ENCODE data around the gene OLR1.
"Not testable (repeated sequence)": the region's sequence is repeated elsewhere in the genome, so short reads cannot be mapped to it uniquely, and the experiment has no call there.

The OLR1 gene

GRCh38 chr12:10207136-10207535 is 35.2 kb upstream of the OLR1 start:
- no peaks in the 10 kb centered on the region for H3K9me3 Mint-ChIP-seq
- ATAC-seq (replicated peaks) (no peak), DNase-seq (no peak)
- no peaks in the 10 kb centered on the region for H3K36me3 Mint-ChIP-seq
- H3K27ac Mint-ChIP-seq: no peak overlapping the region
- H3K4me3 Mint-ChIP-seq: no peak overlapping the region
- H3K27me3 Mint-ChIP-seq: peaks cover 0 to 14% of the 10 kb centered on the region in 2 donors
- H3K4me1 Mint-ChIP-seq: peaks cover 3 to 13% of the 10 kb centered on the region in 2 donors

GRCh38 chr12:10205220-10205807 is 33.4 kb upstream of the OLR1 start:
- ATAC-seq (replicated peaks): no peak
- H3K4me3 Mint-ChIP-seq: no peak overlapping the region
- no peaks in the 10 kb centered on the region for H3K36me3 Mint-ChIP-seq

GRCh38 chr12:10204495-10204894 is 32.6 kb upstream of the OLR1 start:
- not testable (repeated sequence) for H3K27ac Mint-ChIP-seq, H3K4me1 Mint-ChIP-seq, H3K36me3 Mint-ChIP-seq, H3K9me3 Mint-ChIP-seq, H3K4me3 Mint-ChIP-seq, DNase-seq
- ATAC-seq (replicated peaks): peak in 1 of 2 donors; percentile 34
- peaks cover 18 to 19% of the 10 kb centered on the region in 2 donors for H3K27me3 Mint-ChIP-seq

More at GRCh38 chr12:10205220-10205807, 33.4 kb upstream of the OLR1 start:
- Mint-ChIP-seq H3K4me1 (peaks cover 3 to 5% of the 10 kb centered on the region in 2 donors), H3K27me3 (peaks cover 10 to 11% of the 10 kb centered on the region in 2 donors), H3K9me3 (no peaks in the 10 kb centered on the region), H3K27ac (no peak overlapping the region)
- no peak for DNase-seq

DNA sequence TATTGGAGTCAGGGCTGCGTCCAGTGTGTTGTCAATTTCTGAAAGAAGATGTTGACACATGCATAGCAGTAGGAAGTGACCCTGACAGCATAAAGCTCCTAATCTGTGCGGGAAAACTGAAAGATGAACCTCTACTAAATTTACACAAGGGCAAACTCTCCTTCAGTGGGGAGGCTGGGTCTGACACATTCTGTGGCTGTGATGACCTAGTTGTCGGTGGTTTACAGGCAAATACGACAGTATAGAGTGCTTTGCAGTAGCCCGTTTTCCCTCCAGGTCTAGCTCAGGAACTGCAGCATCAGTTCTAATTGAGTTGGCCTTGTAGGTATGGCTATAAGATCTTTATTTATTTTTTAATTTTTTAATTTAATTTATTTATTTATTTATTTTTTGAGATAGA is 25.9 kb upstream of the OLR1 start:
- ATAC-seq (replicated peaks) (no peak), DNase-seq (no peak)
- H3K36me3 Mint-ChIP-seq: no peaks in the 10 kb centered on the region
- no peak overlapping the region for H3K27ac Mint-ChIP-seq
- H3K4me1 Mint-ChIP-seq: peaks cover 14 to 26% of the 10 kb centered on the region in 2 donors
- H3K27me3 Mint-ChIP-seq: peaks cover 52 to 61% of the 10 kb centered on the region in 2 donors
- H3K9me3 Mint-ChIP-seq: no peaks in the 10 kb centered on the region
- no peak overlapping the region for H3K4me3 Mint-ChIP-seq

GRCh38 chr12:10196210-10196609 is 24.3 kb upstream of the OLR1 start:
- Mint-ChIP-seq H3K4me3 (peak overlapping the region in 1 of 2 donors; percentile 26), H3K27ac (no peak overlapping the region)

GRCh38 chr12:10194160-10194670 is 22.3 kb upstream of the OLR1 start:
- Mint-ChIP-seq H3K9me3 (no peaks in the 10 kb centered on the region), H3K4me1 (peaks cover 18 to 26% of the 10 kb centered on the region in 2 donors), H3K27ac (no peak overlapping the region), H3K27me3 (peaks cover 67 to 77% of the 10 kb centered on the region in 2 donors), H3K36me3 (no peaks in the 10 kb centered on the region), H3K4me3 (no peak overlapping the region)
- no peak for DNase-seq
- no peak for ATAC-seq (replicated peaks)

More at GRCh38 chr12:10196210-10196609, 24.3 kb upstream of the OLR1 start:
- DNase-seq (peak; percentile 32), ATAC-seq (replicated peaks) (peak; percentile 100)
- no peaks in the 10 kb centered on the region for H3K9me3 Mint-ChIP-seq
- peaks cover 14 to 26% of the 10 kb centered on the region in 2 donors for H3K4me1 Mint-ChIP-seq
- peaks cover 60 to 69% of the 10 kb centered on the region in 2 donors for H3K27me3 Mint-ChIP-seq
- no peaks in the 10 kb centered on the region for H3K36me3 Mint-ChIP-seq

DNA sequence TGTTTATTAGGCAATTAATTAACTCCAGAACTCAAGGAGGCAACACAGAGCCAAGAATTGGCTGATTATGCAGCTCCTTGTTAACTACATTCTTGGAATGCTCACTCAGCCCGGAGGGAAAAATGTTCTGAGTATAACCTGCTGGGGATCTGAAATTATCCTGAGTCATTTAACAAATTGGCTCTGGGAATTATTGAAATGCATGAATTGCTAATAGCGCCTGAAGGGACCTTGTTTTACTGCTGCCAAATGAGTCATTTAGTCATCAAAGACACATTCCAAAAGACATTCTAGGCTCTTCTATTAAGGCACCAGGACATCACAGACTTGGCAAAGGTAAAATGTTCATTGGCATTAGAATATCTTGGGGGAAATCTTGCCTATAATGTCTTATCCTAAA is 19.9 kb upstream of the OLR1 start:
- Mint-ChIP-seq H3K9me3 (no peaks in the 10 kb centered on the region), H3K4me1 (peaks cover 18 to 24% of the 10 kb centered on the region in 2 donors), H3K4me3 (no peak overlapping the region), H3K27ac (no peak overlapping the region), H3K36me3 (no peaks in the 10 kb centered on the region), H3K27me3 (peaks cover 65 to 83% of the 10 kb centered on the region in 2 donors)
- DNase-seq: no peak
- ATAC-seq (replicated peaks): no peak

DNA sequence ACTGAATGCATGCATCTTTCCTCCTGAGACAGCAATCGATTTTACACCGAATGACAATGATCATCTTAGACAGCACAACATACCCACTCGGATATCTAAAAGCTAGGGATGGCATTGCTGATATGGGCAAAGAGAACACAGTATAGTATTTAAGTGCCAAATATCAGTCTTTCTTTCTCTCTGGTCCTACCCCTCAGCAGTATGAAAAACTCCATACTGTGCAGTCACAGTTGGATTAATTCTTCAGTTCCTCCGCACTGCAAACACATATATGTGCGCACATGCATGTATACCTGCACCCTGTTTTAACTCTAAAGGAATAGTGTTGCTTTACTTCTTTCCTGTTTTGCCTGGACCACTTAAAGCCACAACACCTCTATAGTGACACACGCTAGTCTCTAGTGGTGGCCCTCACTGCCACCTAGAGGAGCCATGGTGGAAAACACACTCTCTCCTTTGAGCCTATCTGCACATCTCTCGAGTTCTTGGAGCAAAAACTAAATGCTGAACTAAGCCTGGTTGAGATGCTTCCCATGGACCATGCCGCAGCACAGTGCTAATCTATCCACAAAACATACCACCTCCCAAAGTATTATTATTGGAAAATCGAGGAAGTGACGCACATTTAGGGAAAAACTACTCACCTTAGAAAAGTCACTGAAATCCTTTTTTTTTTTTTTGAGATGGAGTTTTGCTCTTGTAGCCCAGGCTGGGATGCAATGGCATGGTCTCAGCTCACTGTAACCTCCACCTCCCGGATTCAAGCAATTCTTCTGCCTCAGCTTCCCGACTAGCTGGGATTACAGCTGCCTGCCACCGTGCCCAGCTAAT is 18.8 kb upstream of the OLR1 start:
- H3K4me3 Mint-ChIP-seq: no peak overlapping the region
- H3K27me3 Mint-ChIP-seq: peaks cover 59 to 80% of the 10 kb centered on the region in 2 donors
- no peak overlapping the region for H3K27ac Mint-ChIP-seq
- peak; percentile 98 to 99 for ATAC-seq (replicated peaks)
- H3K9me3 Mint-ChIP-seq: no peaks in the 10 kb centered on the region
- DNase-seq: peak; percentile 45
- peaks cover 13% of the 10 kb centered on the region in 2 donors for H3K4me1 Mint-ChIP-seq
- H3K36me3 Mint-ChIP-seq: no peaks in the 10 kb centered on the region

GRCh38 chr12:10189653-10190052 is 17.7 kb upstream of the OLR1 start:
- Mint-ChIP-seq H3K9me3 (no peaks in the 10 kb centered on the region), H3K4me3 (no peak overlapping the region), H3K4me1 (peaks cover 5 to 8% of the 10 kb centered on the region in 2 donors), H3K36me3 (no peaks in the 10 kb centered on the region), H3K27ac (no peak overlapping the region), H3K27me3 (peaks cover 52 to 81% of the 10 kb centered on the region in 2 donors)
- ATAC-seq (replicated peaks) (no peak), DNase-seq (no peak)

DNA sequence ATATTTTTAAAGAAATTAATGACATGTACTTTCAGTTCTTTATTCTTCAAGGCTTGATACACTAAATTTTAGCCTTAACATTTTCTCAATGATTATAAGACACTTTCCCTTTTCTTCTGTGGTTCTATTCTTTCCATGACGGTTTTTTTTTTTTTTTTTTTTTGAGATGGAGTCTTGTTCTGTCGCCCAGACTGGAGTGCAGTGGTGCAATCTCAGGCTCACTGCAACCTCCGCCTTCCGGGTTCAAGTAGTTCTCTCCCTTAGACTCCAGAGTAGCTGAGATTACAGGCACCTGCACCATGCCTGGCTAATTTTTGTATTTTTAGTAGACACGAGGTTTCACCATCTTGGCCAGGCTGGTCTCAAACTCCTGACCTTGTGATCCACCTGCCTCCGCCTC is 15.0 kb upstream of the OLR1 start:
- not testable (repeated sequence) for H3K4me1 Mint-ChIP-seq; H3K36me3 Mint-ChIP-seq; H3K4me3 Mint-ChIP-seq; H3K9me3 Mint-ChIP-seq; H3K27ac Mint-ChIP-seq; ATAC-seq (replicated peaks); DNase-seq
- H3K27me3 Mint-ChIP-seq: peaks cover 46 to 77% of the 10 kb centered on the region in 2 donors

DNA sequence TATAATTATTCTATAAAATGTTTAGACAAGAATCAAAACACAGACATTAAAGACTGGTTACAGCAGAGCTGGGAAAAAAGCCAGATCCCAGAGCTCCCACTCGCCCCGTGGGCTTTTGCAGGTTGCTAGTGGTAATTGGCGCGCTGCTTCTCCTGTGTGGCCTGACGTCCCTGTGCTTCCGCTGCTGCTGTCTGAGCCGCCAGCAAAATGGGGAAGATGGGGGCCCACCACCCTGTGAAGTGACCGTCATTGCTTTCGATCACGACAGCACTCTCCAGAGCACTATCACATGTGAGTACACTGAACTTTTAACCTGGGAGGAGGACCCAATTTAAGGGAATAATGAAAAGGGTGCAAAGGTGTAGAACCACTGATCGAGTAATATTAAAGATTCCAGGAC is 14.4 kb upstream of the OLR1 start:
- peak; percentile 72 to 79 for ATAC-seq (replicated peaks)
- no peaks in the 10 kb centered on the region for H3K36me3 Mint-ChIP-seq
- H3K27ac Mint-ChIP-seq: peak overlapping the region; percentile 59
- H3K4me3 Mint-ChIP-seq: peak overlapping the region in 1 of 2 donors; percentile 49
- peaks cover 0 to 6% of the 10 kb centered on the region in 2 donors for H3K4me1 Mint-ChIP-seq
- H3K9me3 Mint-ChIP-seq: no peaks in the 10 kb centered on the region
- DNase-seq: peak; percentile 28
- peaks cover 41 to 73% of the 10 kb centered on the region in 2 donors for H3K27me3 Mint-ChIP-seq

DNA sequence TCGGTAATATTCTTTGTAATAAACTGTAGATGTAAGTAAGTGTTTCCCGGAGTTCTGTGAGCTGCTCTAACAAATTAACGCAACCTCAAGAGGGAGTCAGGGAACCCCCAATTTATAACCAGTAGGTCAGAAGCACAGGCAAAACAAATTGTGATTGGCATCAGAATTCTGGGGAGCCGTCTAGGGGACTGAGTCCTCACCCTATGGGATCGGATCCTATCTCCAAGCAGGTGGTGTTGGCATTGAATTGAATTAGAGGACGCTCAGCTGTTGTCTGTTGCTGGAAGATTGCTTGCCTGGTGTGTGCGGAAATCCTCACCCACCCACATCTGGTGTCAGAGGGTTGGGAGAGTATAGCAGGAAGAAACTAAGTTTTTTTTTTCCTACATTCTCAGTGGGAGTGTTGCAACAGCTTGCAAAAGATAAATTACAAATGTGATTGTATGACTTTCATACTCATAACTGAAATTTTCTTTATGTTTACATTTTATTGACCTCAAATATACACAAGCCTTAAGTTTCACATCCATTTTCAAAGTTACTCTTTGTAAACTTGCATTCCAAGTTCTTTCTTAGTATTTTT is 12.4 kb upstream of the OLR1 start:
- DNase-seq: no peak
- Mint-ChIP-seq H3K27me3 (peaks cover 25 to 59% of the 10 kb centered on the region in 2 donors), H3K36me3 (no peaks in the 10 kb centered on the region), H3K9me3 (no peaks in the 10 kb centered on the region), H3K27ac (no peak overlapping the region), H3K4me3 (no peak overlapping the region), H3K4me1 (peaks cover 0 to 2% of the 10 kb centered on the region in 2 donors)
- no peak for ATAC-seq (replicated peaks)

- no peak for ATAC-seq (replicated peaks)
- Mint-ChIP-seq H3K9me3 (no peaks in the 10 kb centered on the region), H3K27ac (no peak overlapping the region), H3K36me3 (no peaks in the 10 kb centered on the region), H3K4me1 (peaks cover 0 to 2% of the 10 kb centered on the region in 2 donors), H3K27me3 (peaks cover 19 to 53% of the 10 kb centered on the region in 2 donors), H3K4me3 (no peak overlapping the region)
- no peak for DNase-seq
Measured at GRCh38 chr12:10182354-10183049, 10.6 kb upstream of the OLR1 start.

DNA sequence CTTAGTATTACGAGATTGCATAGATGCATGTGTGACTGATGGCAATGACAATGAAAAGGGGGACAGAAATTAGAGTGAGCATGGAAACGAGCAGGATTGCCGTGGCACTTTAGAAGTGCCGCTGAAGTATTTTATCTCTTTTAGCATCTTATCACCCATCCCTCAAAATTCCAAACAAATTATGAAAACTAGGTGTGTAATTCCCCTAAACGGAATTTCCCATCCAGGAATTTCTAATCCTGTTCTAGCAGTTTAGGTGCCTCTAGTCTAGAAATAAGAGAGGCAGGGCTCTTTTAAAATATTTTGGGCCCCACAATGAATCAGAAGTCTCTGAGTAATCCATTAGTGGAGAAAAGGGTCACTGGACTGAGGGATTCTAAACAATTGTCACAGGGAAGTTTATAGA is 7.8 kb upstream of the OLR1 start:
- DNase-seq (no peak), ATAC-seq (replicated peaks) (no peak)
- H3K4me1 Mint-ChIP-seq: no peaks in the 10 kb centered on the region
- peaks cover 28 to 40% of the 10 kb centered on the region in 2 donors for H3K27me3 Mint-ChIP-seq
- no peak overlapping the region for H3K4me3 Mint-ChIP-seq
- H3K27ac Mint-ChIP-seq: no peak overlapping the region
- H3K36me3 Mint-ChIP-seq: no peaks in the 10 kb centered on the region
- H3K9me3 Mint-ChIP-seq: no peaks in the 10 kb centered on the region
